Hematopoietic multipotent progenitor cell treated with erythropoietin and hydrocortisone succinate and interleukin-3 and kit ligand, for 17 days (in vitro differentiated cells): ENCODE measurements around the gene RUNX3.
"Not testable (repeated sequence)": the region's sequence is repeated elsewhere in the genome, so short reads cannot be mapped to it uniquely, and the experiment has no call there.

ENCODE experiments used
- DNase-seq: peaks from one replicate; pipeline ENCODE4 v3.0.0-alpha.2; 2015; ENCODE audit warnings: low spot score

The RUNX3 gene

GRCh38 chr1:24913616-24914225, 16.4 kb downstream of the RUNX3 start:
- no peak for DNase-seq

GRCh38 chr1:24913274-24913604, 16.8 kb downstream of the RUNX3 start:
- DNase-seq: no peak

GRCh38 chr1:24912376-24913273, 17.5 kb downstream of the RUNX3 start:
- DNase-seq: no peak

GRCh38 chr1:24911651-24912155, 18.4 kb downstream of the RUNX3 start:
- no peak for DNase-seq

- DNase-seq: no peak
Observed at GRCh38 chr1:24910751-24911650, 19.1 kb downstream of the RUNX3 start.

GRCh38 chr1:24910210-24910609, 19.9 kb downstream of the RUNX3 start:
- no peak for DNase-seq

GRCh38 chr1:24909388-24909898, 20.6 kb downstream of the RUNX3 start:
- no peak for DNase-seq

- DNase-seq: no peak
Observed at GRCh38 chr1:24908591-24909259, 21.4 kb downstream of the RUNX3 start.

- not testable (repeated sequence) for DNase-seq
Observed at GRCh38 chr1:24907587-24908294, 22.3 kb downstream of the RUNX3 start.

GRCh38 chr1:24906760-24907490, 23.2 kb downstream of the RUNX3 start:
- no peak for DNase-seq

- DNase-seq: no peak
Observed at GRCh38 chr1:24905979-24906720, 23.9 kb downstream of the RUNX3 start.

- DNase-seq: no peak
Observed at GRCh38 chr1:24905355-24905978, 24.6 kb downstream of the RUNX3 start.

- no peak for DNase-seq
Observed at GRCh38 chr1:24904731-24905354, 25.2 kb downstream of the RUNX3 start.

GRCh38 chr1:24903955-24904730, 25.9 kb downstream of the RUNX3 start:
- no peak for DNase-seq

- DNase-seq: no peak
Observed at GRCh38 chr1:24903560-24903954, 26.5 kb downstream of the RUNX3 start.

GRCh38 chr1:24903011-24903461, 27.0 kb downstream of the RUNX3 start:
- no peak for DNase-seq

- DNase-seq: no peak
Observed at GRCh38 chr1:24902471-24902891, 27.6 kb downstream of the RUNX3 start.
